Activated naive CD8-positive, alpha-beta T cell treated with anti-CD3 and anti-CD28 coated beads for 36 hours (primary cell): ENCODE data around the gene R3HDM4. TPM values are rescaled to one million over a fixed set of nuclear protein-coding genes. Genes with fewer than 3 reads are reported as not detected.

Experiments used
- DNase-seq: peaks from one replicate; pipeline ENCODE4 v3.0.0; 2021
- H3K27ac Mint-ChIP-seq: one replicate; pipeline ENCODE4 v1.8.0; 2022; ENCODE audit warnings: mild to moderate bottlenecking, moderate library complexity, mixed read lengths
- H3K27me3 Mint-ChIP-seq: one replicate; pipeline ENCODE4 v1.8.0; 2022; ENCODE audit warnings: mild to moderate bottlenecking, mixed read lengths
- H3K36me3 Mint-ChIP-seq: one replicate; pipeline ENCODE4 v1.8.0; 2021; ENCODE audit warnings: mild to moderate bottlenecking, mixed read lengths
- H3K4me1 Mint-ChIP-seq: one replicate; pipeline ENCODE4 v1.8.0; 2021; ENCODE audit warnings: mixed read lengths
- H3K4me3 Mint-ChIP-seq: one replicate; pipeline ENCODE4 v1.8.0; 2022; ENCODE audit warnings: mild to moderate bottlenecking, moderate library complexity, mixed read lengths
- H3K9me3 Mint-ChIP-seq: one replicate; pipeline ENCODE4 v1.8.0; 2022; ENCODE audit warnings: mixed read lengths
- total RNA-seq, 2 experiments: library from RNA; stranded (reverse); gene quantifications; one replicate each; pipeline ENCODE4 v1.2.3, GENCODE V29; 2021

The R3HDM4 gene
- total RNA-seq, 2 experiments from 2014 or later, result 50.5 to 51.7 TPM

DNA sequence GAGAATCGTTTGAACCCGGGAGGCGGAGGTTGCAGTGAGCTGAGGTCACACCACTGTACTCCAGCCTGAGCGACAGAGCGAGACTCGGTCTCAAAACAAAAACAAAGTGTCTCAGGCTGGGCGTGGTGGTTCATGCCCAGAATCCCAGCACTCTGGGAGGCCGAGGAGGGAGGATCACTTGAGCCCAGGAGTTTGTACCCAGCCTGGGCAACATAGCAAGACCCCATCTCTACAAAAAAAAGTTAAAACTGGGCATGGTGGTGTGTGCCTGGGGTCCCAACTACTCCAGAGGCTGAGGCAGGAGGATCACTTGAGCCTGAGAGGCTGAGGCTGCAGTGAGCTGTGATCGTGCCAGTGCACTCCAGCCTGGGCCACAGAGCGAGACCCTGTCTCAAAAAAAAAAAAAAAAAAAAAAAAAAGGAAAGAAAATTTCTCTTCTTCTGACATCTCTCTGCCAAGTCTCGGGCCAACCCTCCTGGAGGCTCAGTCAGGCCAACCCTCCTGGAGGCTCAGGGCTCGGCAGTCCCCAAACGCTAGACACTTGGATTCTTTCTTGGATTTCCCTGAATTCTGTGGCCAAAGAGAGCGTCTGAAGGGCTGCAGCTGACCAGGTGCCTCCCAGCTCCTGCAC lies 39.1 kb upstream of the R3HDM4 start:
- Mint-ChIP-seq H3K27me3 (no peaks in the 10 kb centered on the region), H3K27ac (no peak overlapping the region)

DNA sequence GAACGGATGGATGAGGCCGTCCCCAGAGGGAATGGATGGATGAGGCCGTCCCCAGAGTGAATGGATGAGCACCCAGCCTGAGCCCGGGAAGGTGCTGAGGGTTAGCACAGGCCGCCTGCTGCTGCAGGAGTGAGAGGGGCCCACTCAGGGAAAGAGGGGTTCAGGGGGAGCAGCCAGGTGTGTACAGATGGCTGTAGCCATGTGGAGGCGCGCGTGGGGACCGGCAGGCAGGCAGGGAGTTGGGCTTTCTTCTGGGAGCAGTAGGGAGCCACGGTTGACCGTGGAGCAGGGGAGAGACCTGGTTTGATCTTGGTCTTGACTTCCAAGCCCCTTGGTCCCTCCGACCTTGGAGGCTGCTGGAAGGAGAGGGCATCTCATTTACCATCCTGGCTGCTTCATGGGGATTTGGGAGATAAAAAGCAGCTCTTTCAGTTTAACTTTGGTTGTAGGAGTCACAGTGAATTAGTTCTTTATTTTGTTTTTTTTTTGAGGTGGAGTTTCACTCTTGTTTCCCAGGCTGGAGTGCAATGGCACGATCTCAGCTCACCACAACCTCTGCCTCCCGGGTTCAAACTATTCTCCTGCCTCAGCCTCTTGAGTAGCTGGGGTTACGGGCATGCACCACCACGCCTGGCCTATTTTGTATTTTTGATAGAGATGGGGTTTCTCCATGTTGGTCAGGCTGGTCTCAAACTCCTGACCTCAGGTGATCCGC lies 37.5 kb upstream of the R3HDM4 start:
- Mint-ChIP-seq H3K9me3 (no peaks in the 10 kb centered on the region), H3K36me3 (no peaks in the 10 kb centered on the region), H3K27me3 (no peaks in the 10 kb centered on the region), H3K4me3 (no peak overlapping the region), H3K4me1 (no peaks in the 10 kb centered on the region), H3K27ac (no peak overlapping the region)
- no peak for DNase-seq

More for the DNA sequence above, 39.1 kb upstream of the R3HDM4 start:
- Mint-ChIP-seq H3K36me3 (no peaks in the 10 kb centered on the region), H3K4me3 (no peak overlapping the region), H3K4me1 (no peaks in the 10 kb centered on the region), H3K9me3 (no peaks in the 10 kb centered on the region)
- no peak for DNase-seq

DNA sequence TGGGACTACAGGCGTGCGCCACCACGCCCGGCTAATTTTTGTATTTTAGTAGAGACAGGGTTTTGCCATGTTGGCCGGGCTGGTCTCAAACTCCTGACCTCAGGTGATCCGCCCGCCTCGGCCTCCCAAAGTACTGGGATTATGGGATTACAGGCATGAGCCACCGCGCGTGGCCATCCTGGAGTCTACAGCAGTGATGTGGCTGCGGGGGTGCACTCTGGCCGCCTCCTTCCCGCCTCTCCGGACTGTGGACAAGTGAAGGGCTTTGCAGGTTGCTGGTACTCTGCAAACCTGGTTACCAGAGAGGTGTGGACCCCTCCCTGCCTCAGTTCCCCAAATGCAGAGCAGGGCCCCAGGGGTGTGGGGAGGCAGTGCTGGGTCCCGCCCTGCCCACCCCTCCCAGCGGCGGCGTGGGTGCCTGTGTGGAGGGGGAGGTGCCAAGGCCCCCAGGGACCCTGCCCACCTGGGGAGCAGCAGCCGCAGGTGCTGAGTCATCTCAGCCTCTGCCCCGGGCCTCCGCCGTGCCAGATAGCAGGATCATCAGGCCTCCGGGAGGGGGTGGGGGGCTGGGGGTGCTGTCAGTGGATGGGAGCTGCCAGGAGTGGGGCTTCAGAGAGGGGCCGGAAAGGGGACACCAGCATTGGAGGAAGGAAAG lies 36.0 kb upstream of the R3HDM4 start:
- no peaks in the 10 kb centered on the region for H3K27me3 Mint-ChIP-seq
- no peak overlapping the region for H3K4me3 Mint-ChIP-seq

DNA sequence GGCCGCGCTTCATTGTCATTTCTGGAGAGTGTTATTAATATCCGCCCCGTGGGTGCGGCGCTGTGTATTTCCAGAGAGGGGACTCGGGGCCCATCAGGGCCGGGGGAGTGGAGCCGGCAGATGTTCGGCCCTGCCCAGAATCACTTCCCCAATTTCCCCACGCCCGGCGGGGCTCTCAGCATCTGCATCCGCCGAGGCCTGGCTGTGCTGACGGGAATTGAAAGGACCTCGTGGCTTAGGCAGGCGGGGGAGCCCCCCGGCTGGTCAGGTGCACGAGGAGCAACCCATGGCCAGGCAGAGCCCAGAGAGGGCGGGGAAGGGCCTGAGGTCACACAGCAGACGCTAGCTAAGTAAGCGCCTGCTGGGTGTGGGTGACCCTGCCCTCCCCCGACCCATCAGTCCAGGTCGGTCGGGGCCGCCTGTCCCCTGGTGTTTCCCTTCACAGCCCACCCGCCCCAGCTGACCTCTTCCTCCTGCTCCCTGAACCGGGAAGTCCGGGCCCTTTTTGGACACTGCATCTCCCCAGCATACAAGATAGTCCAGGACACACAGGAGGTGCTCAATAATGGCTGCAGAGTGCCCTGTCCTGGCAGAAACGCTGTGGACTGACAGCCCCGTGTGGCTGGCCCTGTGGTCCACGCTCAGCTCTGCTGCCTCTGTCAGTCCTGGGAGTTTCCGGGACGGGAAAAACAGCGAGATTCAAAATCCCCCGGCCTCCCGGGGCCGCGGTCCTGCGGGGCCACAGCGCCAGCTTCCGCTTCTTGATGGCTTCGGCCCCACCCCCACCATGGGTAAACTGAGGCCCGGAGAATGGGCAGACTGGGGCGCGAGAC lies 34.9 kb upstream of the R3HDM4 start:
- DNase-seq, result peak; percentile 14
- Mint-ChIP-seq H3K27ac (no peak overlapping the region), H3K9me3 (no peaks in the 10 kb centered on the region), H3K36me3 (no peaks in the 10 kb centered on the region), H3K27me3 (no peaks in the 10 kb centered on the region), H3K4me3 (no peak overlapping the region), H3K4me1 (no peaks in the 10 kb centered on the region)

More for the DNA sequence above, 36.0 kb upstream of the R3HDM4 start:
- no peaks in the 10 kb centered on the region for H3K9me3 Mint-ChIP-seq
- no peak overlapping the region for H3K27ac Mint-ChIP-seq
- H3K4me1 Mint-ChIP-seq, result no peaks in the 10 kb centered on the region
- no peak for DNase-seq
- no peaks in the 10 kb centered on the region for H3K36me3 Mint-ChIP-seq

DNA sequence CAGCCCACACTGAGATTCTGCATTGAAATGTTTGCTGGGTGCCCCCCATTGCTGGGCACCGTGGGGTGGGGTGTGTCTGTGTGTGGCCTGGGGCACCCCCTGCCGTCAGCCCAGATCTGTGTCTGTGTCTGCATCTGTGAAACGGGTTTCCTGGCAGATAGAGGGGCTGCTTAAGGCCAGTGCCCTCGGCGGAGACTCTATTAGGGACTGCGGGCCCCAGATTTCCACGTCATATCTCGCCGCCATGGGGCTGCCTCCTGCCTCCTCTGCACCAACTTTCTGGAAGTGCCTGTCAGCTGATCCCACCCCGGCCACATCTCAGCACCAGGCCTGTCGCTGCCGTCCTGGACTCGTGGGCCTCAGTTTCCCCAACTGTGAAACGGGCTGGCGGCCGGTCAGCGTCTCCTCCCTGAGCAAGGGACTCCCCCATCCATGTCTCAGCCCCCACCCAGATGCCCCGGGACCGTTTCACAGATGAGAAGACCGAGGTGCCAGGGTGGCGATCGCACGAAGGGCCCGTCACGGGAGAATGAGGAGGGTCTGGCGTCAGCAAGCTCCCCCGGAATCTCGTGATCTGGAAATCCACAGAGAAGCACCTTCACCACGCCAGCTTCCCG lies 34.2 kb upstream of the R3HDM4 start:
- Mint-ChIP-seq H3K27ac (no peak overlapping the region), H3K36me3 (no peaks in the 10 kb centered on the region), H3K9me3 (no peaks in the 10 kb centered on the region), H3K4me3 (no peak overlapping the region), H3K27me3 (no peaks in the 10 kb centered on the region), H3K4me1 (no peaks in the 10 kb centered on the region)
- no peak for DNase-seq

DNA sequence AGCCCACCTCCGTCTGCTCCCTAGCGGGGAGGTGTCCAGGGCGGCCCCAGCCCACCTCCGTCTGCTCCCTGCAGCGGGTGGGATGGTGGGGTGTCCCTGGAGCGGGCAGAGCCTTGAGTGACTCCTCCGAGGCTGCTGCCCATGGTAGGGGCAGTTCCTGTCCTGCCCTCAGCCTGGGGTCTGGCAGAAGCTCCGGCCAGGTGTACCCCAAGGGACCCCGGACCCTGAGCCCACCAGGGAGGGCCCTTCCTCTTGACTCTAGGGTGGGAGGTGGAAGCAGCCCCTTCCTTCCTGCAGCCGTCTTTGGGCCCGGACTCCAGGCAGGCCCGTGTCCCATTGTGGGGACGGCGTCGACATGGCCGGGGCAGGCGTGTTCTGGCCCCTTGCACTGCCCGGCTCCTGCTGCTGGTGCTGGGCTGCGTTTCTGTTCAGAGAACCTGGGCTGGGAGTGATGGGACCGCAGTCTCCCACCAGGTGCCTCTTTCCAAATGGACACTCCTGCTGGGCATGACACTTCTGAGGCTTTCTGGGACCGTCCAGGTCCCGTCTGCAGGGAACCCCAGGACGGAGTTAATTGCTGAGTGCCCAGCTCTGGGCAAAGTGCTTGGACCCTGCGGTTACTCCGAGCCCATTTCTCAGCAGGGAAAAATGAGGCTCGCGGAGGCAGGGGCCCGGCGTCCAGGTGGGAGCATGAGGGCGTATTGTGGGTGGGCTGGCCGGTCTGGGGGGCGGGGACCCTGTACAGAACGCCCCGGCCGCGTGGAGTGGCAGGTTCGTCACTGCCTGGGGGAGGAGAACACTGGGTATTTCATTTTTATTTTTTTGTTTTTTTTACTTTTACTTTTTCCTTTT lies 32.6 kb upstream of the R3HDM4 start:
- peaks cover 4% of the 10 kb centered on the region for H3K27me3 Mint-ChIP-seq
- no peak overlapping the region for H3K27ac Mint-ChIP-seq
- no peak overlapping the region for H3K4me3 Mint-ChIP-seq
- H3K36me3 Mint-ChIP-seq, result peaks cover 3% of the 10 kb centered on the region
- H3K9me3 Mint-ChIP-seq, result no peaks in the 10 kb centered on the region
- DNase-seq, result no peak
- H3K4me1 Mint-ChIP-seq, result peaks cover 5% of the 10 kb centered on the region

DNA sequence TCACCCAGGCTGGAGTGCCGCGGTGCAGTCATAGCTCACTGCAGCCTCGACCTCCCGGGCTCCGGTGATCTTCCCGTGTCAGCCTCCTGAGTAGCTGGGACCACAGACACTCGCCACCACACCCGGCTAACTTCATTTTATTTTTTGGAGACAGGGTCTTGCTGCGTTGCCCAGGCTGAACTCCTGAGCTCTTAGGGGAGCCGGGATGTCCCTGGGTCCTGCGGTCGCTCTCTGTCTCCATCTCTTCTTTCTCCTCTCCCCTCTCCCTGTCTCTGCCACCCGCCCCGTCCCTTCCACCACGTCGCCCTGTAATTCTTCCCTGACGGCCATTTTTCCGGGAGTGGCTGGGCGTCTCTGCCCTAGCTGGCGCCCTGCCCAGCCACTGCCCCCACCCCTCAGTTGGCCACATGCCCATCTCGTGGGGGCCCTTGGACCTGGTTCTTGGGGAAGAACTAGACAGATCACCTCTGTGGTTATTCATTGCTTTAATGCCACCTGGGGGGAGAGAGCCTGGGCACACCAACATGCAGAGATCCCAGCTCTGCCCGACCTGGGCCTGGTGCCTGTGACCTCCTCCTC lies 31.7 kb upstream of the R3HDM4 start:
- DNase-seq, result no peak
- Mint-ChIP-seq H3K36me3 (peaks cover 6% of the 10 kb centered on the region), H3K27me3 (peaks cover 11% of the 10 kb centered on the region), H3K4me3 (no peak overlapping the region), H3K9me3 (no peaks in the 10 kb centered on the region), H3K27ac (no peak overlapping the region), H3K4me1 (peaks cover 12% of the 10 kb centered on the region)

DNA sequence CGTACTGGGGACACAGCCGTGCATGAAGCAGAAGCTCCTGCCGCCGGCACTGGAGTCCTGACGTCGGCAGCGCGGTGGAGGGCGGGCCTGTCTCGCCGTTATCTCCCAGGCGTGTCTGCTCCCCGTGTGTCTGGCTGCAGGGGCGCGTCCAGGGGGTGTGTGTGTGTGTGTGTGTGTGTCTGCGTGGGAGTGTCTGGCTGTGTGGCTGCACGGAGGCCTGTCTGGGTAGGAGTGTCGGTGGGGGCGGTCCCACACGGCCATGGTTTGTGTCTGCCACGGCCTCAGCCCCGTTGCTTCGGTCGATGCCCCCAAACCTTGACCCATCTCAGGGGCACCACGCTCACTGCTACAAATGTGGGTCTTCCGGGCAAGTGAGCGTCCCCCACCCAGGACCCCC lies 31.1 kb upstream of the R3HDM4 start:
- no peak overlapping the region for H3K27ac Mint-ChIP-seq
- H3K4me1 Mint-ChIP-seq, result peaks cover 12% of the 10 kb centered on the region
- no peak for DNase-seq
- peaks cover 8% of the 10 kb centered on the region for H3K36me3 Mint-ChIP-seq
- no peaks in the 10 kb centered on the region for H3K9me3 Mint-ChIP-seq
- no peak overlapping the region for H3K4me3 Mint-ChIP-seq
- peaks cover 16% of the 10 kb centered on the region for H3K27me3 Mint-ChIP-seq

DNA sequence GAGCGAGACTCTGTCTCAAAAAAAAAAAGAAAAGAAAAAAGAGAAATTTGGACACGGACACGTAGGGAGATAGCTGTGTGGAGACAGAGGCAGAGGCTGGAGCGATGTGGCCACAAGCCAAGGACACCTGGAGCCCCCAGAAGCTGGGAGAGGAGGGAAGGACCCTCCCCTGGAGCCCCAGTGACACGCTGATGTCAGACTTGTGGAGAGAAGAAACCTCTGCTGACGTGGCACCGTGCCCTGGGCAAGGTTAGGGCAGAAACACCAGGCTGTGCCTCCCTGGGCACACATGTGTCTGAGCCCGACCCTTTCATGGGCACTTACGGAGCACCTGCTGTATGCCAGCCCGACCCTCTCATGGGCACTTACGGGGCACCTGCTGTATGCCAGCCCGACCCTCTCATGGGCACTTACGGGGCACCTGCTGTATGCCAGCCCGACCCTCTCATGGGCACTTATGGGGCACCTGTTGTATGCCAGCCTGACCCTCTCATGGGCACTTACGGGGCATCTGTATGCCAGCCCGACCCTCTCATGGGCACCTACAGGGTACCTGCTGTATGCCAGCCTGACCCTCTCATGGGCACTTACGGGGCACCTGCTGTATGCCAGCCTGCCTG lies 30.6 kb upstream of the R3HDM4 start:
- Mint-ChIP-seq H3K36me3 (peaks cover 8% of the 10 kb centered on the region), H3K27me3 (peaks cover 16% of the 10 kb centered on the region), H3K27ac (no peak overlapping the region), H3K9me3 (no peaks in the 10 kb centered on the region), H3K4me1 (peaks cover 12% of the 10 kb centered on the region), H3K4me3 (no peak overlapping the region)
- no peak for DNase-seq

DNA sequence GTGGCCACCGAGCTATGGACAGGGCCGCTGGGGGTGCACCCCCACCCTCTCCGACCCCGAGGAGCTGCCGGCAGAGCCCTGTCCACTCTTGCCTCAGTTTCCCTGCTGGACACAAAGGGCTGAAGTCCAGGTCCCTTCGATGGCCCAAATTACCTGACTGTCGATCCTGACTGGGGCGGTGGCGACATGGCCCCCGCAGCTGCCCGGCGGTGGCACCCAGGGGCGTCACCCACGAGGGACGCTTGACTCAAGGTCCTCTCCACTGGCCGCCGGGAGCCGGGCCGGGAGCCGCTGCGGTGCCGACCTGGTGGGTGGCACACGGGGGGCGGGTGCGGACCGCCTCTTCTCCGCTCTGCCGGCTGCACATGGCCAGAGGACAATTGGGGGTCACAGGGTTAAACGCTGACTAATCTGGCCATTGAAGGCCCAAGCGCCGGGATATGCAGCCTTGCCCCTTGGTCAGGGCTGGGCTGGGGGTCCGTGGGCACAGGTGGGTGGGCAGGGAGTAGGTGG lies 29.2 kb upstream of the R3HDM4 start:
- H3K4me3 Mint-ChIP-seq, result no peak overlapping the region
- no peak for DNase-seq
- peaks cover 16% of the 10 kb centered on the region for H3K27me3 Mint-ChIP-seq
- no peak overlapping the region for H3K27ac Mint-ChIP-seq
- H3K4me1 Mint-ChIP-seq, result peaks cover 20% of the 10 kb centered on the region
- H3K36me3 Mint-ChIP-seq, result peaks cover 8% of the 10 kb centered on the region
- H3K9me3 Mint-ChIP-seq, result no peaks in the 10 kb centered on the region

DNA sequence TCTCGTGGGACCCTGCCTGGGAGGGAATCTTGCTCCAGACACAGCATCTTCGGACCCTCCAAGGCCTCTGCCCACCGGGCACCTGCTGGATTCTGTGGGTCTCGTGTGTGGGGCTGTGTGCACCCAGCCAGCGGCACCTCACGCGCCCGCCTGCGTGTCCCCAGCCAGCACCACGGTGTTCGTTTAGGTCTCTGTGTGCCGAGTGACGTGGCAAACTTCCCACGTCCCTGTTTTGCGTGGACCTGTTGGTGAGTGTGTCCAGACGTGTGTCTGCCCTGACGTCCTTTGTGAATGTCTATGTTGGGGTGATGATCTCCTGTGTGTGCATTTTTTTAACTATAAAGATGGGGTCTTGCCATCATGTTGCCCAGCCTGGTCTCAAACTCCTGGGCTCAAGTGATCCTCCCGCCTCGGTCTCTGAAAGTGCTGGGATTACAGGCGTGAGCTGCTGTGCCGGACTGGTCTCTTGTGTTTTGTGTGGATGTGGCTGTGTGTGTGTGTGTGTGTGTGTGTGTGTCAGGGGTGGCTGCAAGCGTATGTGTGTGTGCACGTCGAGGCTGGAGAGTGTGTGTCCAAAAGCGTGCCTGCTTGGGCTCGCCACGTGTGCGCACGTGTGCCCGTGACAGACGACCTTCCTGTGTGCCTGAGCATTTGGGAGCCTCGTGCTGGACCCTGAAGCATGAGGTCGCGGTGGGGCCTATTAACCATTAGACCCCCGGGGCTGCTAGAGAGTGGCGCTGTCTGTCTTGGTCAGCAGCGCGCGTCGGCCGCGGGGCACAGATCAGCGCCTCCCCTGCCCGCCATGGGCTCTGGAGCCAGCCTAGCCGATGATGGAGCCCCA lies 28.5 kb upstream of the R3HDM4 start:
- H3K27ac Mint-ChIP-seq, result no peak overlapping the region
- peaks cover 25% of the 10 kb centered on the region for H3K4me1 Mint-ChIP-seq
- peak overlapping the region; percentile 73 for H3K4me3 Mint-ChIP-seq
- DNase-seq, result no peak
- H3K9me3 Mint-ChIP-seq, result no peaks in the 10 kb centered on the region
- H3K36me3 Mint-ChIP-seq, result peaks cover 10% of the 10 kb centered on the region
- peaks cover 19% of the 10 kb centered on the region for H3K27me3 Mint-ChIP-seq

DNA sequence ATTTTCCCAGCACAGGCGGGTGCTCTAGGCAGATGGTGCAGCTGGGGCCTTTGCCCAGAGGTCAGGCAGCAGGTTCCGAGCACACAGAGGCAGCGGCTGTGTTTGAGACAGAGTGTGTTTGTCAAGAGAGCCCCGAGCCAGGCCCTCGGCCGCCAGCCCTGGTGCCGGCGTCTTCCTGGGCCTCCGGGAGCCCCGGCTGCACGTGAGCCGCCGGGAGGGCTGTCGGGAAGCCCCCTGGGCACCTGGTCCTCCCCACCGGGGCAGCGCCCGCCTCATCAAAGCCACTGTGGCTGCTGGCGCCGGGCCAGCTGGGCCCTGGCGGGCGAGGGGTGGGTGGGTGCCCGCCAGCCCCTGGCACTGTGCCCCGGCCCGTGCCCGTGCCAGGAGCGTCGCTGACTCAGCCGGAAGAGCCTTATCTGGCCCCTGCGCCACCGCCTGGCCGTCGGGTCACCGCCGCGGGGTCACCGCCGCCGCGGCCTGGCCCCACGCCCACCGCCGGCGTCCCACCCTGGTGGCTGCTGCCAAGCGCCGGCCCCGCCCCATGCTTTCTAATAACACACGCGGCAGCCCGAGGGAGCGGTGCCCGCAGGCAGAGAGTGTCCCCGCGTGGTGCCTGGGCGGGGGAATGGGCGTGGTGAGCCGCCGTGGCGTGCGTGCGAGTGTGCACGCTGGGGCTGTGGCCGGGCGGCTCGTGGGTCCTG lies 27.7 kb upstream of the R3HDM4 start:
- H3K27ac Mint-ChIP-seq, result no peak overlapping the region
- peak; percentile 56 for DNase-seq
- H3K27me3 Mint-ChIP-seq, result peaks cover 19% of the 10 kb centered on the region
- peak overlapping the region; percentile 73 for H3K4me3 Mint-ChIP-seq
- peaks cover 10% of the 10 kb centered on the region for H3K36me3 Mint-ChIP-seq
- H3K9me3 Mint-ChIP-seq, result no peaks in the 10 kb centered on the region
- H3K4me1 Mint-ChIP-seq, result peaks cover 25% of the 10 kb centered on the region
